Common myeloid progenitor, CD34-positive (primary cell): ENCODE data around the gene GUK1.
A peak's percentile ranks its signal among the peaks of the same experiment; 100 is the strongest.
"Not testable (repeated sequence)": the region's sequence is repeated elsewhere in the genome, so short reads cannot be mapped to it uniquely, and the experiment has no call there.

ENCODE experiments used
- CTCF ChIA-PET: fragments of 350-600 bp; sonication (Branson Sonifier 250); formaldehyde crosslinking; loops from one replicate; lab custom pipeline; 2021; ENCODE audit warnings: antibody characterized with exemption; lab: Charles Lee
- POLR2A ChIA-PET: fragments of 350-600 bp; sonication (Branson Sonifier 250); formaldehyde crosslinking; loops from one replicate; lab custom pipeline; 2021; ENCODE audit warnings: antibody characterized with exemption; lab: Charles Lee
- DNase-seq, 3 donors: peaks; one replicate each; pipeline versions ENCODE4 v3.0.0 to v3.0.0-alpha.2; 2013
- H3K27ac ChIP-seq, 2 experiments: 1 replicate in 1 of 2; 2 replicates in 1 of 2; pipeline ENCODE4 v1.7.0; 2013; ENCODE audit warnings: inconsistent platforms in 2 of 2, low read length in 2 of 2, mild to moderate bottlenecking in 2 of 2, low read depth in 1 of 2, moderate library complexity in 1 of 2; ENCODE audit not compliant: severe bottlenecking in 2 of 2, insufficient read depth in 1 of 2, poor library complexity in 1 of 2
- H3K27me3 ChIP-seq, 5 experiments: replicated peaks in 2 of 5; 1 replicate in 3 of 5; 2 replicates in 2 of 5; pipeline versions ENCODE4 v1.6.1 to v1.7.0; 2013; ENCODE audit warnings: low read length in 4 of 5, mild to moderate bottlenecking in 2 of 5, moderate library complexity in 2 of 5, inconsistent platforms in 1 of 5; ENCODE audit not compliant: insufficient read depth in 5 of 5, control insufficient read depth in 4 of 5
- H3K36me3 ChIP-seq, 4 experiments: 1 replicate in 2 of 4; 2 replicates in 2 of 4; pipeline versions ENCODE4 v1.6.1 to v1.7.0; 2013; ENCODE audit warnings: low read length in 3 of 4, control low read depth in 1 of 4, mild to moderate bottlenecking in 1 of 4; ENCODE audit not compliant: control insufficient read depth in 4 of 4, insufficient read depth in 4 of 4
- H3K4me1 ChIP-seq, 4 experiments: 1 replicate in 3 of 4; 2 replicates in 1 of 4; pipeline versions ENCODE4 v1.6.1 to v1.7.1; 2013; ENCODE audit warnings: low read length in 3 of 4, mild to moderate bottlenecking in 3 of 4, control low read depth in 1 of 4, inconsistent platforms in 1 of 4, moderate library complexity in 1 of 4; ENCODE audit not compliant: control insufficient read depth in 4 of 4, insufficient read depth in 4 of 4; ENCODE audit errors: control extremely low read depth in 1 of 4
- H3K4me3 ChIP-seq, 7 experiments: 1 replicate in 4 of 7; 2 replicates in 3 of 7; pipeline versions ENCODE4 v1.5.1 to v1.7.0; 2013; ENCODE audit warnings: mild to moderate bottlenecking in 7 of 7, low read length in 6 of 7, moderate library complexity in 6 of 7, inconsistent platforms in 2 of 7, low read depth in 2 of 7, control low read depth in 1 of 7; ENCODE audit not compliant: insufficient read depth in 4 of 7, control insufficient read depth in 1 of 7; ENCODE audit errors: extremely low read depth in 1 of 7
- H3K9me3 ChIP-seq, 5 experiments: 1 replicate in 4 of 5; 2 replicates in 1 of 5; pipeline versions ENCODE4 v1.6.1 to v1.7.1; 2013; ENCODE audit warnings: low read length in 4 of 5, mild to moderate bottlenecking in 2 of 5, inconsistent platforms in 1 of 5, low read depth in 1 of 5, moderate library complexity in 1 of 5; ENCODE audit not compliant: control insufficient read depth in 4 of 5, insufficient read depth in 2 of 5; ENCODE audit errors: control extremely low read depth in 1 of 5
- WGBS: methylation state at CpG from one replicate; pipeline ENCODE4 v1.1.5; 2013; ENCODE audit not compliant: insufficient coverage; 5-methylcytosine and 5-hydroxymethylcytosine counted together

The GUK1 gene

GRCh38 chr1:228172591-228173527 is 32.8 kb downstream of the GUK1 start:
- Histone ChIP-seq H3K27ac (no peak overlapping the region), H3K4me1 (peaks cover 0 to 17% (median 9%) of the 10 kb centered on the region in 4 experiments), H3K9me3 (no peaks in the 10 kb centered on the region), H3K27me3 (no peaks in the 10 kb centered on the region), H3K4me3 (no peak overlapping the region), H3K36me3 (peaks cover 0 to 16% (median 4%) of the 10 kb centered on the region in 4 experiments)
- WGBS: 95% methylated on average over 17 of the region's 21 CpGs
- CTCF ChIA-PET: no interaction called here
- no peak for DNase-seq
- POLR2A ChIA-PET: no interaction called here

- POLR2A ChIA-PET, H3K4me3 ChIP-seq, CTCF ChIA-PET, H3K27ac ChIP-seq, H3K9me3 ChIP-seq, H3K27me3 ChIP-seq: not testable (repeated sequence)
- WGBS: 91% methylated on average over 16 of the region's 69 CpGs
- peak in 1 of 3 donors; percentile 41 for DNase-seq
- Histone ChIP-seq H3K36me3 (peaks cover 0 to 16% (median 4%) of the 10 kb centered on the region in 4 experiments), H3K4me1 (peaks cover 0 to 27% (median 16%) of the 10 kb centered on the region in 4 experiments)
Measured at GRCh38 chr1:228173528-228174481, 33.7 kb downstream of the GUK1 start.

GRCh38 chr1:228174482-228175315 is 34.6 kb downstream of the GUK1 start:
- Histone ChIP-seq H3K27me3 (no peaks in the 10 kb centered on the region), H3K4me3 (no peak overlapping the region), H3K9me3 (no peaks in the 10 kb centered on the region), H3K36me3 (peaks cover 0 to 16% (median 4%) of the 10 kb centered on the region in 4 experiments), H3K27ac (no peak overlapping the region), H3K4me1 (peaks cover 4 to 36% (median 25%) of the 10 kb centered on the region in 4 experiments)
- 91% methylated on average over 52 of the region's 52 CpGs for WGBS
- ChIA-PET POLR2A (no interaction called here), CTCF (no interaction called here)
- peak in 2 of 3 donors; percentile 49 to 62 for DNase-seq

GRCh38 chr1:228175316-228176023 is 35.4 kb downstream of the GUK1 start:
- CTCF ChIA-PET: interaction anchor here (7.5 kb wide), 1 partner anchor 9 kb away, joined by 51 read pairs; the partner anchor contains the start of gene IBA57
- WGBS: 88% methylated on average over 18 of the region's 18 CpGs
- Histone ChIP-seq H3K27ac (peak overlapping the region in 1 of 2 experiments; percentile 12), H3K4me1 (peaks cover 4 to 41% (median 27%) of the 10 kb centered on the region in 4 experiments), H3K27me3 (no peaks in the 10 kb centered on the region), H3K9me3 (no peaks in the 10 kb centered on the region), H3K36me3 (peaks cover 0 to 16% (median 4%) of the 10 kb centered on the region in 4 experiments), H3K4me3 (no peak overlapping the region)
- POLR2A ChIA-PET: interaction anchor here (1.4 kb wide), 1 partner anchor 9 kb away, joined by 7 read pairs; no protein-coding TSS in a partner anchor
- DNase-seq: no peak

GRCh38 chr1:228176024-228176395 is 35.9 kb downstream of the GUK1 start:
- ChIA-PET CTCF (interaction anchor here (1.1 to 7.5 kb wide), 3 partner anchors 9 to 45 kb away, joined by 3 to 51 read pairs (median 4); partner anchors contain the start of gene IBA57), POLR2A (interaction anchor here (1.4 kb wide), 1 partner anchor 9 kb away, joined by 7 read pairs; no protein-coding TSS in a partner anchor)
- 94% methylated on average over 3 of the region's 4 CpGs for WGBS
- no peaks in the 10 kb centered on the region for H3K27me3 ChIP-seq
- no peak for DNase-seq
- H3K36me3 ChIP-seq: peaks cover 0 to 16% (median 4%) of the 10 kb centered on the region in 4 experiments
- H3K9me3 ChIP-seq: no peaks in the 10 kb centered on the region
- no peak overlapping the region for H3K4me3 ChIP-seq
- peak overlapping the region in 1 of 2 experiments; percentile 12 for H3K27ac ChIP-seq
- peaks cover 4 to 41% (median 28%) of the 10 kb centered on the region in 4 experiments for H3K4me1 ChIP-seq
